NOMO-1 treated with DMSO at 0.1 percent for 48 hours (cell line): ENCODE measurements around the gene BBS9.

Experiments
- DNase-seq: peaks from one replicate; lab custom pipeline; 2025; ENCODE audit not compliant: unreplicated experiment; lab: John Stamatoyannopoulos, UW

BBS9 gene

DNA sequence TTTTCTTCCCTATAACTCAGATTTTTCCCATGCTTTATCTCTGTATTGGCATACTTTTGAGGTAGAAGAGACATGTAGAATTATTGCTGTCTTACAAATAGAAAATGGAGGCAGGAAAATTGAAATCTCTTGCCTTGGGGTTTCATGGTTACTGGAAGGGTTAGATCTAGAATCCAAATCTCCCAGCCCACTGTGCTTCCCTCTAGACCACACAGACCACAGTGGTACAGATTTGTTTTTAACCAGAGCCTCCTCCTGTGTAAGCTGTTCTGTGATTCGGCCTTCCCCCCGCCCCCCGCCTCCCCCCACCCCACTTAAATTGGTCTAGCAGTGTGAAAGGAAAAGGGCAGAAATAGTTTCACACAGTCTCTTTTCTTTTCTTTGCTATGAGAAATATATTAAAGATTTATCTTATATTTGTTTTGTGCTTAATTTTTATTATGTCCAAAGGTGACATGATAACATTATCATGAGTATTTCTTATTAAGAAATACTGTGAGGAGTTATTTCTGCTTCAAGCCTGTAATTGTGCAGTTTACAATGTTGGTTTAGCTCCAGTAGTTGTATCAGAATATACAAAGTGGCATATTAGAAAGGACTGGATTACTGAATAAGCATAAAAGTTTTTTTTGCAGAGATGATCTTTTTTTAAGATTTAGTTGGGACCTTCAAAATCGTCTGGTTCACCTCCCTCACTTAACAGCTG is 407.2 kb downstream of the BBS9 start:
- no peak for DNase-seq

DNA sequence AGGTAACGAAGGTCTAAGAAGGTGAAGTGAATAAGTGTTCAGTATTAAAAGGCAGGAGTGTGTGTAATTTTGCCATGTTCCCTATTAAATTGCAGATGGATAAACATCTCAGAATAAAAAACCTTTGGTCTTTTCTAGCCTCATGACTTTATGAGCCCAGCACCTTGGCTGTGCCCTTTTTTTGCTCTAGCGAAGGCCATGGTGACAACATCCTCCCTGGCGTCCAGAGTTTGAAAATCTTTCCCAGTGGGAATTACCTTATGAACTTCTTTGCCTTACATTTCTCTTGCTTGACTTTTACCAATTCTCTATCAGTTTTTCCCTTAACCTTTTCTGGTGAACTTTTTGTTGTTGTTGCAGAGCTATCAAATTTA is 407.7 kb downstream of the BBS9 start:
- DNase-seq = no peak

DNA sequence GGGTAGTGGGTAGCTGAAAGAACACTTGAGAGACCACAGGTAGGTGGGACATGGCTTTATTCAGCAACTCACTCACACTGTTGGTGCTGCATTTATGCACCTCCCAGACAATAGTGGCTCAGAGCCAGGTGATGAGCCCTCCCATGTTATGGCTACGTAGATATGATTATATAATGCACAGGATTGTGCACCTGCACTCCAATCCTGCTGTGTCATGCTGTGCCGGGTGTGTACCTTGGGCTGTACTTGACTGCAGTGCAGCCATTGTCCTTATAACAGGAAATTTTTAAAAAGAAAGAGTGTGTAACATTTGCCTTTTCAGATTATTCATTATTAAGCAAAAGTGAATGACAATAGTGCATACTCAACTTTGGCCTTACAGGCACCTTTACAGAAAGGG is 409.8 kb downstream of the BBS9 start:
- no peak for DNase-seq

DNA sequence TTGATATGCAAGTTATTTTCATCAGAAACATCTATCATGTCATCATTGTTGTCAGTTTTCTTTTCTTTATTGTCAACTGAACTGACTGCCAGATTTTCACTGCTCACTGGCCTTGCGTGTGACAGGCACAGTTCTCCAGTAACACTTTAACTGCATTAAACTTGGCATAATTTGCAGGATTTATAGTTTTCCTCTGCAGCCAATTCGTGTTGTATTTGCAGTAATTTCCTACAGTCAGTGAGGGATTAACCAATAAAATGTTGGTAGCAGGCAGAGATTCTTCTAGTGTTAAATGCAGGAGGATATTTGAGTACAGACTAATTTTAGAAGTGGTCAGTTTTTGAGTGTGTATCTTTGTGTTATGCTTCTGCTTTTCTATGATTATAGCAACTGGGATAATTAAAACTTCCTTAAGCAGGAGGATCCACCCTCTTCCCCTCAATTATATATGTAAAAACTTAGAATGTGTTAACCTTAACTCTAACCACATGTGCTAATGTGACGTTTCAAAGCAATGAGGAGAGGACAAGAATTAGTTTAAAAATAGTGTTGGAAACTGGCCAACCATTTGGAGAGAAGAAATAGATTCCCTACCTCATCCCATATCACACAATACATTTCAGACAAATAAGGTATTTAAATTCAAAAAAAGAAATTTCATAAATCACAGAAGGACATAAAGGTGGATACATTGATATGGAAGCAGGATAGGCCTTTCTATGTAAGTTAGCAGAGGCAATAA is 410.5 kb downstream of the BBS9 start:
- DNase-seq = peak; percentile 87

DNA sequence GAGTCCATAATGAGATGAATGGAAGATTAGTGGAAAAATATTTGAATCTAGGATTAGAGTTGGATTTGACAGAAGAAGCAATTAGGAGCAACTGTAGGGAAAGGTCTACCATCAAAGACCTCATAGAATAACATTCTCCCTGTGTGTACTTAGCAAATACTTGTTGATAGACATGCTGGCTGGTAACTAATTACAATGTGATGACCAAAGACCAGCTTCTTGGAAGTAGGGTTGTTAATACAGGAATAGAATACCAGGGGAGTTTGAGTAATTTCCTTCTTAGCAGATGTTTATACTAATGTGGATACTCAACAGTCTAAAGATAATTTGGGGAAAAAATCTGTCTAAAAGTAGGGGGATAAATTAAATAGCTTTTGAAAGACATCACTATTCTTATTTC is 418.5 kb downstream of the BBS9 start:
- no peak for DNase-seq

DNA sequence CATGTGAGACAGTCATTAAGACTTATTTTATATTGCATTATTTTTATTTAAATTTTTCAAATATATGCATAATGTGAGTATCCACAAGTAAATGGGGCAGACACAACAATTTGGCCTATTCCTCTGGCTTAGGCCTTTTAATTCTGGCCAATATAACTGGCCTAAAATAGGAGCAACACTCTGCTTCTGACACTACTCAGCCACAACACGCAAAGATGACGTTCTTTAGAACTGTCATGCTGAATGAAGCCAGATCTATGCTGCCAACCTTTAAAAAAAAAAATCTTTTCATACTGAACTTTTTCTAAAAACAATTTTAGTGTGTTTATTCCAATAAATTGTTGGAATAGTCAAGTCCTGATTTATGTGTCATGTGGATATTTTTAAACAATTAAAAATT is 421.0 kb downstream of the BBS9 start:
- DNase-seq = no peak

DNA sequence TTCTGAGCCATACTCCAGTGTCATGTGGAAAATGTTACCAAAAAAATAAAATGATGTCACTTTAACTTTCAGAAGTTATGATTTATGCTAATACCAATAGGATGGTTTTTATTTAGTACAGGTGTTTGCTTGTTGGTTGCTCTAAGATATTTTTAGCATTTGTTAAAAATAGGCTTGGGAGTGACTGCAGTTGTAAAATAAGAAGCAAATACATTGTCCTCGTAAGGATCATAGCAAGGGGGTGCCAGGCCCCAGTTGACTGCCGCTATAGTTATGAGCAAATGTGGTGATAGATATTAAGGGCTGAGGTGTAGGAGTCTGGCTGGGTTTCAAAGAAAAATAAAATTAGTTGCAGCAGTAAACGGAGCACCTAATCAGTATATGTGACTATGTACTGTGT is 421.6 kb downstream of the BBS9 start:
- DNase-seq = no peak

DNA sequence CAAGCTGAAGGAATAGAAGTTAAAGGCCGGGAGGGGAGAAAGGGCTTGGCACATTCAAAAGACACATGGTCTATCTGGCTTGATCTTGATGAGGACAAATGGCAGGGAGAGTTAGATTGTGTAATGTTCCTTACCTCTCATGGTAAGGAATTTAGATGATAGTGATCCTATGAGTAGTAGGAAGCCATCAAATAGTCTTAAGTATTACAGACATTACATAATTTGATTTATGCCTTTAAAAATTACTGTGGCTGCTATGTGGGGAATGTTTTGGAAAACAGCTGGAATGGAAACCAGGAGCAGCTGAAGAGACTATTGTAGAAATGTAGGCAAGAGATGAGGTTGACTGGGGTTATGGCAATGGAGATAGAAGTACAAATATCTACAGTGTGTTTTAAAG is 424.7 kb downstream of the BBS9 start:
- DNase-seq = no peak

DNA sequence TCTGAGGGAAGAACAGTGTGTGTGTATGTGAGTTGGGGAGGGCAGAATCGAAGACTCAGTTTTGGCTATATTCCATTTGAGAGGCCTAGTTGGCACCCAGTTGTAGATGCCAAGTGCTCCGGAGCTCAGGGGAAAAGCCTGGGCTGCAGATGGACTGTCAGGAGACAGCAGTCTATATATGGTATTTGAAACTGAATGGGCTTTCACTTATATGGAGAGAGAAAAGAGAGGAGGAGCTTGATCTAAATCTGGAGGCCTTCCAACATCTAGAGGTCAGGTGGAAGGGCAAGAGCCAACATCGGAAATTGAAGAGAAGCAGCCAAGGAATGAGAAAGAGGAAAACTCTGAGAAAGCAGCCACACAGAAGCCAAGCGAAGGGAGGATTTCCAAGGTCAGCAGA is 425.2 kb downstream of the BBS9 start:
- no peak for DNase-seq

DNA sequence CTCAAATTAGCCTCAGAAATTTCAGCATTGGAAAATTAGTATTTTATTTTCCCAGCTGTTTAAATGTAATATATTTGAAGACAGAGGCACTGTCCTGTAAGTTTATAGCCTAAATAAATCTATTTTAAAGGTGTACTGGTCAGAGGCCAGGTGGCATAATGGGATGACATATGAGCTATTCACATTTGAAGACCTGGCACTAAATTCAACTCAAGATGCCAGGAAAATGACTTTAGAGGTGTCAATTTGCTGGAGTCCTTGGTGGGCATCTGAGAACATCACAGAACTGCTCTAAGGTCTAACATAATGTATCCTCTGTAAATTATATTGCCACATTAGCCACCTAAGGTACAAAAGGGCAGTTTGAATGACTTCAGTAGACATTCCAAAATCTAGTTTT is 427.1 kb downstream of the BBS9 start:
- DNase-seq = no peak

DNA sequence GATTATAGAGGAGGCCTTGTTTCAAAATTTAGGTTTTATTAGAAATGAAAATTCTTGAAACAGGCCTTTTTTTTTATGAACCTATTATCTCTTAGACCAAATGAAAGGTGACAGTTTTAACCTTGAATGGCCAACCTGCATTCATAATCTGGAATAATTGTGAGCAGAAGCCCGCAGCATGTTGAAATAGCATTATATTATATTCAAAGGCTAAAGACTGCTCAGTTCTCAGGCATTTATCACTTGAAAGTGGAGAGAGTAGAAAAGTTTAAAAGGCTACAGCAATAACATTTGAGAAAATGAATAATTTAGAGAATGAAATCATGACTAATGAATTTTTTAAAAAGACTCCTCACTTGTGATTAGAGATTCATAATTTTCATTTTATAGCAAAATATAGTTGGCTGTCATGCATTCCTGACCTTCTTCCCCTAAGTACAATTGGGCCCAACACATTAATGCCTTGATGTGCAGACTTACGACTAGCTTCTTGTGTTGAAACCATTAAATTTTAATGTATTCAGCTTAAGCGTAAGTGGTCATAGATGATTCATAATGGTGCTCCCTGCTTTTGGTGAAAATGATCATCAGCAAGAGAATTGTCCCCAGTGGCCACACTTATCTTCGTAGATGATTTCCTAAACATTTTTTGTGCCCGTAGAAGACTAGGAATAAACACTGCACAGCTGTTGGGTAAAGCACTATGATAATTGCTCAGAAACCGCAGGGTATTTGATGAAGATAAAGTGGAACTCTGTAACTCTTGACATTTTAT is 429.4 kb downstream of the BBS9 start:
- no peak for DNase-seq

DNA sequence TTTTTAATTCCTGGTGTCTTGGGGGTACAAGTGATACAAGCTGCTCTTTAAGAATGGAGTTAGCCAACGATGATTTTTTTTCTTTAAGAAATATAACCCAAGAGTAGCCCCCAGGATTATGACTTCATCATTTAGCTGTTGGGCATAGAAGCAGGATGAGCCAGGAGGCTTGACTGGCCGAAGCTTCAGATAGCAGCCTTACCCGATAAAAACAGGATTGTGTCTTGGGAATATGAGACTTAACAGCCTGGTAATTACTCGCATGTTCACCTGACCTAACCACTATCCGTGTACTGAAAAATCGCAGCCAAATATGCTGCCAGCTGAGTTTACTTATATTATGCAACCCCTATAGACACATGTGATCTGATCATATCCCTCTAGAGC is 430.0 kb downstream of the BBS9 start:
- DNase-seq = no peak

DNA sequence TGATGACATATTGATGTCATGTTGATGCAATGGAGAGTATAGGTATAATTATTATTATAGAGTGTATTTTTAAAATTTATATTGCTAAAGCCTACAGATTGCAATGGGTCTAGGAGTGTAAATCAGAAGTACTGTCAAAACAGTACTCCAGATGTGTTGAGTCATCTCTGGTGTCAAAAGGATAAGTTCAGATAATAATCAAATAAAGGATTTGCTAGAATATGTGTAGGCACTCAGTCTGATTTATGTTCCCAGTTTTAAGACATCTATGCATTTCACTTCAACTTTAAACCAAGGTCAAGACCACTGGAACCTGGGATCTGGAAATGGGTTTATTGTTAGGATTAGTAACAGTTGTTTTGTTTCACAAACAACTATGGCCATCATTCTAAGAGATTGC is 433.6 kb downstream of the BBS9 start:
- DNase-seq = no peak

DNA sequence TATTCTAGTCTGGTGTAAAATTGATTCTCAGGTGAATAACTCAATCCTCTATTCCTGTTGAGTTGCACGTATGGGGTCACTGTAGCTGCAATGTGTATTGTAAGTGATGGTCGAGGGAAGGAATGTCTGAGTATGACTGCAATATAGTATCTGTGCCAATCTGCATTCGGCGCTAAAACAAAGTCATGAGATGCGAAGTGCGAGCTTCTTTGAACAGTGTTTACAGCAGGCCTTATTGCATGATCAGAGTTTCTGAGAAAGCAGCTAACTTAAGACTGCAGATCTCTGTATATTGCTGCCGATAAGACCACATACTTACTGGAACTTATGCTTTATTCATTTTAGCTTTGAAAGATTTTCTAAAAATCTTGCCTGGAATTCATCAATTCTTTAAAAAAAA is 434.3 kb downstream of the BBS9 start:
- DNase-seq = no peak

DNA sequence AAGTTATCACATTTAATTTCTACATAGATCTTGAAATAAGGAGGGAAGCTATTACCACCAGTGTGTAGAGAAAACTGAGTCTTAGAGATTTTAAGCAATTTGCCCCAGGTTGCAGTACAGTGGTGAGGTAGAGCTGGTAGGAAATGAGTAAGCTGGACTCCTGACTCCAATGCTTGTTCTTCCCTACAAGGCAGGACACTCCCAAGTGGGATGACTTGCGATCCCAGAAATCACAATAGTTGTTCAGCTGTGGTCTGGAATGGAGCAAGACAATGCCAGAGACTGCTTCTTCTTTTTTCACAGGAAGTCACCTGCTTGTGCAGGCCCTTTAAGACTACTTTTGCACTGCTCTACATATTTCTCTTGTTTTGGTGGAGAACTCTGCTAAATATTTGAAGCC is 448.8 kb downstream of the BBS9 start:
- no peak for DNase-seq

DNA sequence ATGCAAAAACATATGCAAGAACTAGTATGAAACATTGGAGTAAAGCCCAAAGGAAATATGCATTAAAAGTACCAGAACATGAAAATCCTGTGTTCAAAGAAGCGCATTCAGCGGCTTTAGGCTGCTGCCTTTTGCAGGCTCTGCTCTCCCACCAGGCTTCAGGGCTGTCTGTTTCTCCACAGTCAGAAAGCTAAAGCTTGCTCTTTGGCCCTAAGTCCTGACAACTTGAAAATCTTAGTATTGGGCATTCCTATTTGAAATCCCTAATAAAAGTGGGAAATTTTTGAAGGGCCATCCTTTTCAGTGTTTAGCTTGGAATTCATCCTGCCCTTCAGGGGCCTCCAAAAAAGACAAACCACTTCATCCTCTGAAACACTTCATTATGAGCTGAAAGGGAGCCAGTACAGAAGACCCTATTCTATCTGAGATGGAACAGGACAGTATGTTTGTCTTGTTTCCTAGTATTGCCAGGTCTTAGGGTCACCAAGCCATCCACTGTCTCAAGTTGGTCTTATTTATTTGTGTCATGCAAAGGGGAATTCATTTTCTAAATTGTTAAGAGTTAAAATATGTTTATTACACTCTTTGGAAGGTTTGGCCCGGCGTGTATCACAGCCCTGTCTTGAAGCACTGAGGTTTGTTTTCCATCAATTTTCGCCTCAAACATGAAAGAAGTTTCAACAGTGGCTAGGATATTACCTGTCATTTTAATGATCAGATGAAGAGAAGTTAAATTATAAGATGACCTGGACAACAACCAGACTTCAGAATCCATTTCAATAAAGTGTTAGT is 449.7 kb downstream of the BBS9 start:
- DNase-seq = no peak

DNA sequence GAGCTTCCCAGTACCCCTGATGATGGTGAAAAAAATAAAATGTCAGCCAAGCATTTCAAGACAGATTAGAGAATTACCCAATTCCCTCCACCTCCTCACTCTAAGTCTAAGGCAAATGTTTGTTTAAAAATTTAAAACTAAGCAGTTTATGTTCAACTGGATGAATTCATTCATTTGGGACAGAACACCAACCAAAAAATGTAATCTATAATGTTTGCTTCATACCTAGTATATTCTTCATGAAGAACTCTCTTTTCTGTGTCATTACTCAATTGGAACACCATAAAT is 450.3 kb downstream of the BBS9 start:
- DNase-seq = no peak

DNA sequence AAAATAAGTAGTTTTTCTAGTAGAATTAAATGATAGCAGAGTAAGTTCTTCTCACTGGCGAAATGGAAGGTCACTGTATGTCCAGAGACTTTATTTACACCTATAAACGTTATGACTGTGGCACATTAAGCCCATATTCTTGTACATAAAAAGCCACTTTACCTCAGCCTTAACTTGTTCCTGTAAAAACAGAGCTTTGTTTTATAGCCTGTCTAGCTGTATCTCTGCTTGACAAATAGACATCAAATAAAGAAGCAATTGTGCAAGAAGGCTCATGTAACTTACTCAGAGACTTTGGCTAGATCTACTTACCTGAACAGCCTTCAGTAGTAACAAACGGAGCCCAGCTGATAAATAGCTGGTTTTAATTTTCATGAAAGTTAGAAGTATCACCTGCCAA is 451.9 kb downstream of the BBS9 start:
- DNase-seq = no peak

DNA sequence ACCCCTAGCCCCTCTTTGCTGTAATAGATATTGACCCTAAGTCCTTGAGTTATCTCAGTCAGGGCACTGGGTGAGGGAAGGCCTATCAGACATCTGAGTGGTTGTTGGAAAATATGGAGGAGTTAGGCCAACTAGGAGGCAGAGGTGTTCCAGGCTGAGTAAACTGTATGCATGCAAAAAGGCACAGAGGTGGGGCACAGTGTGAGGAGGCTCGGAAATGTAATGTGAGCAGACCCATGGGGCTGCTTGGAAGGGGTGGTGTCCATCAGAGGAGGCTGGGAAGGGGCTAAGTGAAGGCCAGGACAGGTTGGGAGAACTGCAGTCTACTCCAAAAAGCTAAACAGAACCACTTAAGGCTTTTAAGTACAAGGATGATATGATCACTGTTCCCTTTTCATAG is 452.7 kb downstream of the BBS9 start:
- no peak for DNase-seq

DNA sequence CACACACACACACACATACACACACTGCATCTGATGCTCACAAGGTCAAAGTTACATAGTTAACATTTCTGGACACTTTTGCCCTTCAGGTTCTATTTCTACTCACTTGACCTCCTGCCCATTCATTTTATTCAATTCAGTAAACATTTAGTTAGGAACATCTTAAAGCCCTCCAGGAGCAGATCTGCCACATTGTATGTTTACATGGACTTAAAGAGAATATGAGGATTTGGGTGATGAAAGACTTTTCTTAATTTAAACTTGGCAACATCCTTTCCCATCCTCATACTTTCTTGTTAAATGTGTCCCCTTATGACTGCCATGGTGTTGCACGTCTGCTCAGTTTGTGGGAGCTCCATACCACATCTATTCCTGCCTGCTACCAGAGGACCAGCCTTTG is 453.2 kb downstream of the BBS9 start:
- no peak for DNase-seq

DNA sequence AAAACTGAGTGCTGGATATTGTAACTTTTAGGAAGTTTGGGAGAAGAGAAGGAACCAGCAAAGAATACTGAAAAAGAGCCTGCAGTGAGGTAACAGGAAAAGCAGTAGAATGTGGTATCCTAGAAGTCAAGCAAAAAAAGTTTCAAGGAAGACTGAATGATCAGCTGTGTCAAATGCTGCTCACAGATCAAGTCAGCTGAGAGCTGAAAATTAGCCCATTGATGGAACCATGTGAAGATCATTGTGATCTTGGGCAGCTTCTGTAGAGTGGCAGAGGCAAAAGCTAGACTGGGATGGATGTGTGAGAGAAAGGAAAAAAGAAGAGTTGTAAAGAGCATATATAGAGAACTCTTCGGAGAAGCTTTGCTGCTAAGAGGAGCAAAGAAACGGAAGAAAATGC is 460.5 kb downstream of the BBS9 start:
- no peak for DNase-seq

DNA sequence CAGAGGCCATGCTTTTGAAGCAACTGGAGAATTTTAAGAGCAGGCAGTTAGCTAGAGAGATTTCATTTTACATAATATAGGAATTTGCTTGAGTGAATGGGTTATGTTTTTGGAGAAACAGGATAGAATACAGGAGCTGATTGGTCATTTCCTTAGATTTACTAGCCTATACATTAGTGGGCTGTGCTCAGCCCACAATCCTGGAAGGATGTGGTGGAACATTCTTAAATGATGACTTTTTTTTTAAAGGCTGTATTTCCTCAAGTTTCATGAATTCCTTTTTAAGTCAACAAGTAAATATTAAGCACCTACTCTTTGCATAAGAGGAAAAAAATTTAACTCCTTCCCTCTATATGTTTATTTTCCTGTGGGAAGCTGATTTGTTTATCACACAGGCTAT is 461.6 kb downstream of the BBS9 start:
- no peak for DNase-seq
